ENCODE measurements around the gene WIPF1.

DNA sequence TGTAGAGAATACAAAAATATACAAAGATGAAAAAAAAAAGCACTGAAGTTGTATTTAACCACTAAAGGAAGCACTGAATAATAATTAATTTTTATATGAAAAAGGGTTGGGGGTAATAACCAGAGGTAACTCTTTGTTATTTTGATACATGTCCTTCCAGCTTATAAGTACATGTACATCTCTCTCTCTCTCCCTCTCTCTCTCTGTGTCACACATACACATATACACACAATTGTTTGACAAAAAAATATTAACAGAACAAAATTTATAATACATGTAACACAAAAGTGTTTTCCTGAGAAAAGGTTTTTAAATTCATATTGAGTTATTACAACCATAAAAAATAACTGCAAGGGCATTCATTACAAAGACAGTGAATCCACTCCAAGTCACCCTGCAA is 4.6 kb downstream of the WIPF1 start:
- TF ChIP-seq, protein P1, sequence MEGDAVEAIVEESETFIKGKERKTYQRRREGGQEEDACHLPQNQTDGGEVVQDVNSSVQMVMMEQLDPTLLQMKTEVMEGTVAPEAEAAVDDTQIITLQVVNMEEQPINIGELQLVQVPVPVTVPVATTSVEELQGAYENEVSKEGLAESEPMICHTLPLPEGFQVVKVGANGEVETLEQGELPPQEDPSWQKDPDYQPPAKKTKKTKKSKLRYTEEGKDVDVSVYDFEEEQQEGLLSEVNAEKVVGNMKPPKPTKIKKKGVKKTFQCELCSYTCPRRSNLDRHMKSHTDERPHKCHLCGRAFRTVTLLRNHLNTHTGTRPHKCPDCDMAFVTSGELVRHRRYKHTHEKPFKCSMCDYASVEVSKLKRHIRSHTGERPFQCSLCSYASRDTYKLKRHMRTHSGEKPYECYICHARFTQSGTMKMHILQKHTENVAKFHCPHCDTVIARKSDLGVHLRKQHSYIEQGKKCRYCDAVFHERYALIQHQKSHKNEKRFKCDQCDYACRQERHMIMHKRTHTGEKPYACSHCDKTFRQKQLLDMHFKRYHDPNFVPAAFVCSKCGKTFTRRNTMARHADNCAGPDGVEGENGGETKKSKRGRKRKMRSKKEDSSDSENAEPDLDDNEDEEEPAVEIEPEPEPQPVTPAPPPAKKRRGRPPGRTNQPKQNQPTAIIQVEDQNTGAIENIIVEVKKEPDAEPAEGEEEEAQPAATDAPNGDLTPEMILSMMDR (IDR thresholded peaks at IDR 0.05), result no peak
- TF ChIP-seq POLR2A (IDR thresholded peaks at IDR 0.05), result no peak
